ENCODE results near the gene TNFAIP1.

The TNFAIP1 gene

GRCh38 chr17:28328325-28328724 is 7.2 kb upstream of the TNFAIP1 start:
- Histone ChIP-seq H3K9me3 (no peaks in the 10 kb centered on the region), H3K4me3 (ENCODE audit: low read depth, low read length) (no peak overlapping the region), H3K27me3 (no peaks in the 10 kb centered on the region), H3K4me1 (no peaks in the 10 kb centered on the region), H3K36me3 (peaks cover 11% of the 10 kb centered on the region)
- no peak for DNase-seq
- TF ChIP-seq CTCF (IDR thresholded peaks at IDR 0.05; ENCODE audit: low read depth, low read length): no peak

- Histone ChIP-seq H3K9me3 (no peaks in the 10 kb centered on the region), H3K27me3 (no peaks in the 10 kb centered on the region), H3K36me3 (peaks cover 11% of the 10 kb centered on the region), H3K4me3 (ENCODE audit: low read depth, low read length) (no peak overlapping the region), H3K4me1 (no peaks in the 10 kb centered on the region)
- DNase-seq: no peak
- TF ChIP-seq CTCF (IDR thresholded peaks at IDR 0.05; ENCODE audit: low read depth, low read length): no peak
Observed at GRCh38 chr17:28330671-28331070, 4.9 kb upstream of the TNFAIP1 start.

DNA sequence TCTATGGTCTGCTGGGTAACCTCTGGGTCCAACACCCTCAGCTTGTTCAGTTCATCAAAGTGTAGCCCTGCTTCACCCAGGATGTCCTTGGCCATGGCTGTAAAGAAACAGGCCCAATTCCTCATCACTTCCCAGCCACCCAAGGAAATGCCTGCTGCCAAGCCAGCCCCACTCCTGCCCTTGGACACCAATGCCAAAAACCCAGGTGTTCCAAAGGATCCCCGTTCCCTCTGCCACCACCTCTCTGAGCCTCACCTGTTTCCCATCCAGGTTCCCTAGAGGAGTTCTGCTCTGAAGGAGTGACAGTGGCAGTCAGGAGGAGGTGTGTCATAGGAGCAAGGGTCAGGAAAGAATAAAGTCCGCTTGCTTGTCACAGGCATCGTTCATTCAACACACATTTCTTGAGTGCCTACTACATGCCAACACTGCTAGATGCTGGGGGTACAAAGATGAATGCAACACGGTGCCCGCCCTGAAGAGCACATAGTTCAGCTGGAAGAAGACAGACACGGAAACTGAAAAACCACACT is 3.6 kb upstream of the TNFAIP1 start:
- H3K27me3 ChIP-seq: no peaks in the 10 kb centered on the region
- peaks cover 11% of the 10 kb centered on the region for H3K36me3 ChIP-seq
- H3K4me3 ChIP-seq (ENCODE audit: low read depth, low read length): no peak overlapping the region
- DNase-seq: no peak
- H3K9me3 ChIP-seq: no peaks in the 10 kb centered on the region
- H3K4me1 ChIP-seq: no peaks in the 10 kb centered on the region
- TF ChIP-seq CTCF (IDR thresholded peaks at IDR 0.05; ENCODE audit: low read depth, low read length): no peak

DNA sequence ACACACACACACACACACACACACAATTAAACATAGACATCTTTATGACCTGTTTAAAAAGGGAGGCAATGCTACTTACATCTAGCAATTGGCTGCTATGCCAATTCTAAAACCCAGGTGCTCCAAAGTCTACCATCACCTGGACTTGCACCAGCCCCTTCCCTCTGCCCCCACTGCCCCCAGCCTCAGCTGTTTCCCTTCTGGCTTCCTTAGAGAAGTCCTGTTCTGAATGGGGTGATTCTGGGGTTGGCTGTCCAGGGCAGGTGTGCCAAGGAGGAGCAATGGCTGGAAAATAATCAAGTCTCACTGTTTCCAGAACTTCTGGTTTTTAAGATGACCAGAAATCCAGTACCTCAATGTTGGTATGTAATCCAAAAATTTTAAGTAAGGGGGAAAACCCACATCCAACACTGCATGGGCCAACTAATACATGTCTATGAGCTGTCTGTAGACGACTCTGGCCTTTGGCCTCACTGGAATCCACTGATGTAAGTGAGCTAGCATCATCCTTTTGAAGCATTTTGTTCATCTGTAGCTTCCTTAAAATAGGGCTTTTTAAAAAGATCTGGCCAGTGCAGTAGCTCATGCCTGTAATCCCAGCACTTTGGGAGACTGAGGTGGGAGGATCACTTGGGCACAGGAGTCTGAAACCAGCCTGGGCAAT is 2.3 kb upstream of the TNFAIP1 start:
- TF ChIP-seq CTCF (IDR thresholded peaks at IDR 0.05; ENCODE audit: low read depth, low read length): no peak

GRCh38 chr17:28334171-28334570 is 1.4 kb upstream of the TNFAIP1 start:
- no peaks in the 10 kb centered on the region; the same call in 1 of the 2 replicates for H3K36me3 ChIP-seq
- DNase-seq: no peak
- no peaks in the 10 kb centered on the region for H3K9me3 ChIP-seq
- peak overlapping the region; percentile 82 for H3K4me3 ChIP-seq (ENCODE audit: low read depth, low read length)
- no peaks in the 10 kb centered on the region for H3K27me3 ChIP-seq
- no peak for TF ChIP-seq CTCF (IDR thresholded peaks at IDR 0.05; ENCODE audit: low read depth, low read length)
- no peaks in the 10 kb centered on the region for H3K4me1 ChIP-seq

More for the DNA sequence above, 2.3 kb upstream of the TNFAIP1 start:
- Histone ChIP-seq H3K4me3 (ENCODE audit: low read depth, low read length) (no peak overlapping the region), H3K9me3 (no peaks in the 10 kb centered on the region), H3K27me3 (no peaks in the 10 kb centered on the region), H3K36me3 (peaks cover 2% of the 10 kb centered on the region), H3K4me1 (no peaks in the 10 kb centered on the region)
- DNase-seq: no peak

DNA sequence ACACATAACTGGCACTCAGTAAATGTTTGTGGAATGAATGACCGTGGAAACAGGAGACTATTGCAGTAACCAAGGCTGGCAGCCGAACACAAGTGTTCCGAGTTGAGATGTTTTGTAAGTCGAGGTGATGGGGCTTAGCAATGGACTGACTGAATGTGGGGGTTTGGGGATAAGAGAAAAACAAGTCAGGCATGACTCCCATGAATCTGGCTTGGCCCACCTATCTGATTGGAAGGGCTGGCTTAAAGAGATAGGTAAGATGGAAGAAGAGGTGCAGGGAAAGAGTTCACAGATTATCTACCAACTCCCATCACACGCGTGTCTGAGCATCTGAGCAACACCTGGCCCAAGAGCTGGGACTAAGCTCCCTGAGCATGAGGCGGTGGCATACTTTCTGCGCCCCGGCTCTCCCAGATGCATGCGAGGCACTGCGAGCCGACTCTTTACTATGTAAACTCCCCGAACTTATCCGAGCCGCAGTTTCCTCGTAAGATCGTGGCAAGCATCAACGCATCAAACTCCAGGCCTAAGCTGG is 828 bp upstream of the TNFAIP1 start:
- Histone ChIP-seq H3K9me3 (no peaks in the 10 kb centered on the region), H3K4me1 (no peaks in the 10 kb centered on the region), H3K4me3 (ENCODE audit: low read depth, low read length) (peak overlapping the region; percentile 82), H3K36me3 (no peaks in the 10 kb centered on the region), H3K27me3 (no peaks in the 10 kb centered on the region)
- TF ChIP-seq CTCF (IDR thresholded peaks at IDR 0.05; ENCODE audit: low read depth, low read length): no peak
- no peak for DNase-seq
